ENCODE data around the gene SMAD6. TPM values are rescaled to one million over a fixed set of nuclear protein-coding genes. Genes with fewer than 3 reads are reported as not detected.

SMAD6 gene
- total and polyA plus RNA-seq, 2 donors = 1.0 to 2.8 TPM

GRCh38 chr15:66657185-66658020 lies 44.6 kb upstream of the SMAD6 start:
- Histone ChIP-seq H3K27ac (ENCODE audit: low read depth in 1 of 2, low read length in 1 of 2) (no peak overlapping the region), H3K36me3 (ENCODE audit: control insufficient read depth in 2 of 2, insufficient read depth in 2 of 2, low read length in 1 of 2) (no peaks in the 10 kb centered on the region), H3K4me1 (ENCODE audit: control insufficient read depth in 2 of 2, insufficient read depth in 2 of 2, low read length in 2 of 2) (peaks cover 0 to 15% of the 10 kb centered on the region in 2 donors), H3K4me3 (ENCODE audit: low read length in 2 of 2) (no peak overlapping the region), H3K9me3 (ENCODE audit: control insufficient read depth in 2 of 2, insufficient read depth in 1 of 2, low read length in 1 of 2) (no peaks in the 10 kb centered on the region), H3K27me3 (ENCODE audit: control insufficient read depth in 2 of 2, insufficient read depth in 1 of 2, low read length in 1 of 2) (peaks cover 0 to 6% of the 10 kb centered on the region in 2 donors)
- peak in 1 of 9 donors; percentile 23 for DNase-seq (ENCODE audit: low read depth in 6 of 9, low spot score in 9 of 9)
- 95% methylated on average over 9 of the region's 9 CpGs for WGBS

DNA sequence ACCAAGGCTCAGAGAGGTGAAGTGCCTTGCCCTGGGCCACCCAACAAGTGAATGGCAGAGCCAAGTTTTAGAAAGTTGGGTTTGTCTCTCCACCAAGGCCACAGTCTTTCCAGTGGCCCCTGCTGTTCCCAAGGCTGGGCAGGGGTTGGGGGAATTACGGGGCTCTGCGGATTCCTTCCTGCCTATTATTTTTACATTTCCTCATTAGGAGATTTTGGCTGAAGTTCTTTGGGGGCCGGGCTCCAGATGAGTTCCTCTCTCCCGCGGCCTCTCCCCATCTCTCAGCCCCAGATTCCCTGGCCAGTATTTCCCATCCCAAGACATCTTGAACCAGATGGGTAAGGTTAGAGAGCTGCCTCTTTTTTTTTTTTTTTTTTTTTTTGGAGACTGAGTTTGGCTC lies 44.0 kb upstream of the SMAD6 start:
- WGBS = 82% methylated on average over 5 of the region's 5 CpGs
- Histone ChIP-seq H3K4me1 (ENCODE audit: control insufficient read depth in 2 of 2, insufficient read depth in 2 of 2, low read length in 2 of 2) (peaks cover 0 to 15% of the 10 kb centered on the region in 2 donors), H3K9me3 (ENCODE audit: control insufficient read depth in 2 of 2, insufficient read depth in 1 of 2, low read length in 1 of 2) (no peaks in the 10 kb centered on the region), H3K27me3 (ENCODE audit: control insufficient read depth in 2 of 2, insufficient read depth in 1 of 2, low read length in 1 of 2) (peaks cover 0 to 6% of the 10 kb centered on the region in 2 donors), H3K36me3 (ENCODE audit: control insufficient read depth in 2 of 2, insufficient read depth in 2 of 2, low read length in 1 of 2) (no peaks in the 10 kb centered on the region), H3K4me3 (ENCODE audit: low read length in 2 of 2) (no peak overlapping the region), H3K27ac (ENCODE audit: low read depth in 1 of 2, low read length in 1 of 2) (no peak overlapping the region)
- no peak for DNase-seq (ENCODE audit: low read depth in 6 of 9, low spot score in 9 of 9)

DNA sequence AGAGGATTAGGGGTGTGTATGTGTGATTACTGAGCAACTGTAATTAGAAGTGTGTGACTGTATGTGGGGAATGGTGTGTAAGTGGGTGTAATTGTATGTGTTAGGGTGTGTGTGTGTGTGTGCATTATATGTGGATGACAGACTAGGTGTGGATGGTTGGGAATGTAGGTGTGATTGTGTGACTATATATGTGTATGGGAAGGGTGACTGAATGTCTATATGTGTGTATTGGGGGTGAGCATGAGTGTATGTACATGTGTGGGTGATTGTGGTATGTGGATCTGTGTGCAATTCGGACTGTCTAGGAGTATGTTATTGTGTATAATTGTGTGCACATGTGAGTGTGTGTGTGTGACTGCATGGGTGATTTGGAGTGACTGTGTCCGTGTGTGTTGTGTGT lies 43.2 kb upstream of the SMAD6 start:
- H3K27me3 ChIP-seq (ENCODE audit: control insufficient read depth in 2 of 2, insufficient read depth in 1 of 2, low read length in 1 of 2) = peaks cover 0 to 6% of the 10 kb centered on the region in 2 donors
- H3K9me3 ChIP-seq (ENCODE audit: control insufficient read depth in 2 of 2, insufficient read depth in 1 of 2, low read length in 1 of 2) = no peaks in the 10 kb centered on the region
- H3K36me3 ChIP-seq (ENCODE audit: control insufficient read depth in 2 of 2, insufficient read depth in 2 of 2, low read length in 1 of 2) = no peaks in the 10 kb centered on the region
- H3K27ac ChIP-seq (ENCODE audit: low read depth in 1 of 2, low read length in 1 of 2) = no peak overlapping the region
- H3K4me1 ChIP-seq (ENCODE audit: control insufficient read depth in 2 of 2, insufficient read depth in 2 of 2, low read length in 2 of 2) = peaks cover 0 to 15% of the 10 kb centered on the region in 2 donors
- 97% methylated on average over 2 of the region's 2 CpGs for WGBS
- H3K4me3 ChIP-seq (ENCODE audit: low read length in 2 of 2) = no peak overlapping the region
- no peak for DNase-seq (ENCODE audit: low read depth in 6 of 9, low spot score in 9 of 9)

GRCh38 chr15:66659384-66659783 lies 42.7 kb upstream of the SMAD6 start:
- H3K9me3 ChIP-seq (ENCODE audit: control insufficient read depth in 2 of 2, insufficient read depth in 1 of 2, low read length in 1 of 2) = no peaks in the 10 kb centered on the region
- H3K4me3 ChIP-seq (ENCODE audit: low read length in 2 of 2) = no peak overlapping the region
- no peaks in the 10 kb centered on the region for H3K36me3 ChIP-seq (ENCODE audit: control insufficient read depth in 2 of 2, insufficient read depth in 2 of 2, low read length in 1 of 2)
- no peak for DNase-seq (ENCODE audit: low read depth in 6 of 9, low spot score in 9 of 9)
- no peak overlapping the region for H3K27ac ChIP-seq (ENCODE audit: low read depth in 1 of 2, low read length in 1 of 2)
- WGBS = 90% methylated on average over 3 of the region's 3 CpGs
- peaks cover 0 to 6% of the 10 kb centered on the region in 2 donors for H3K27me3 ChIP-seq (ENCODE audit: control insufficient read depth in 2 of 2, insufficient read depth in 1 of 2, low read length in 1 of 2)
- peaks cover 0 to 15% of the 10 kb centered on the region in 2 donors for H3K4me1 ChIP-seq (ENCODE audit: control insufficient read depth in 2 of 2, insufficient read depth in 2 of 2, low read length in 2 of 2)

GRCh38 chr15:66661432-66662096 lies 40.5 kb upstream of the SMAD6 start:
- no peaks in the 10 kb centered on the region for H3K27me3 ChIP-seq (ENCODE audit: control insufficient read depth in 2 of 2, insufficient read depth in 1 of 2, low read length in 1 of 2)
- H3K4me1 ChIP-seq (ENCODE audit: control insufficient read depth in 2 of 2, insufficient read depth in 2 of 2, low read length in 2 of 2) = peaks cover 0 to 3% of the 10 kb centered on the region in 2 donors
- H3K4me3 ChIP-seq (ENCODE audit: low read length in 2 of 2) = no peak overlapping the region
- H3K27ac ChIP-seq (ENCODE audit: low read depth in 1 of 2, low read length in 1 of 2) = no peak overlapping the region
- no peaks in the 10 kb centered on the region for H3K9me3 ChIP-seq (ENCODE audit: control insufficient read depth in 2 of 2, insufficient read depth in 1 of 2, low read length in 1 of 2)
- no peaks in the 10 kb centered on the region for H3K36me3 ChIP-seq (ENCODE audit: control insufficient read depth in 2 of 2, insufficient read depth in 2 of 2, low read length in 1 of 2)
- no peak for DNase-seq (ENCODE audit: low read depth in 6 of 9, low spot score in 9 of 9)
- WGBS = 97% methylated on average over 23 of the region's 23 CpGs

DNA sequence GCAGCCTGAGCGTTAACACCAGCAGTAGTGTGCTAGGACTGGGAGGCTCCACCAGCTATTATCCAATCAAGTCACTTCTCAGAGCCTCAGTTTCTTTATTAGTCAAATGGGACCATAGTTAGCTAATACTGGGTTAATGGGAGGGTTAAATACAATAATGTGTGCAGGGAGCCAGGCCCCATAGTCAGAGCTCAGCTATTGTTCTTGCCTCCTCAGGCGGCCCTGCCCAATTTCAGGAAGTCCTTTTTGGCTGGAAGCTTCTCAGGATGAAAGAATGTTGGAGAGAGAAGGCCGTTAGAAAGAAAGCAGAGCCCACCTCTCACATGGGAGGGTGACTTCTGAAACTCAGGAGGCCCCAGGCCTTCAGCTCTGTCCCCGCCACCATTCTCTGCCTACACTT lies 39.5 kb upstream of the SMAD6 start:
- Histone ChIP-seq H3K27me3 (ENCODE audit: control insufficient read depth in 2 of 2, insufficient read depth in 1 of 2, low read length in 1 of 2) (no peaks in the 10 kb centered on the region), H3K27ac (ENCODE audit: low read depth in 1 of 2, low read length in 1 of 2) (no peak overlapping the region), H3K4me3 (ENCODE audit: low read length in 2 of 2) (no peak overlapping the region), H3K36me3 (ENCODE audit: control insufficient read depth in 2 of 2, insufficient read depth in 2 of 2, low read length in 1 of 2) (no peaks in the 10 kb centered on the region), H3K4me1 (ENCODE audit: control insufficient read depth in 2 of 2, insufficient read depth in 2 of 2, low read length in 2 of 2) (no peaks in the 10 kb centered on the region), H3K9me3 (ENCODE audit: control insufficient read depth in 2 of 2, insufficient read depth in 1 of 2, low read length in 1 of 2) (peaks cover 0 to 1% of the 10 kb centered on the region in 2 donors)
- WGBS = 95% methylated on average over 4 of the region's 4 CpGs
- no peak for DNase-seq (ENCODE audit: low read depth in 6 of 9, low spot score in 9 of 9)

- H3K27me3 ChIP-seq (ENCODE audit: control insufficient read depth in 2 of 2, insufficient read depth in 1 of 2, low read length in 1 of 2) = no peaks in the 10 kb centered on the region
- H3K4me1 ChIP-seq (ENCODE audit: control insufficient read depth in 2 of 2, insufficient read depth in 2 of 2, low read length in 2 of 2) = no peaks in the 10 kb centered on the region
- no peak overlapping the region for H3K4me3 ChIP-seq (ENCODE audit: low read length in 2 of 2)
- DNase-seq (ENCODE audit: low read depth in 6 of 9, low spot score in 9 of 9) = no peak
- H3K9me3 ChIP-seq (ENCODE audit: control insufficient read depth in 2 of 2, insufficient read depth in 1 of 2, low read length in 1 of 2) = peaks cover 0 to 3% of the 10 kb centered on the region in 2 donors
- H3K27ac ChIP-seq (ENCODE audit: low read depth in 1 of 2, low read length in 1 of 2) = no peak overlapping the region
- no peaks in the 10 kb centered on the region for H3K36me3 ChIP-seq (ENCODE audit: control insufficient read depth in 2 of 2, insufficient read depth in 2 of 2, low read length in 1 of 2)
- 99% methylated on average over 3 of the region's 3 CpGs for WGBS
These were observed 38.4 kb upstream of the SMAD6 start for GRCh38 chr15:66663664-66664063.

GRCh38 chr15:66670175-66670574 lies 31.9 kb upstream of the SMAD6 start:
- Histone ChIP-seq H3K9me3 (ENCODE audit: control insufficient read depth in 2 of 2, insufficient read depth in 1 of 2, low read length in 1 of 2) (peaks cover 0 to 3% of the 10 kb centered on the region in 2 donors), H3K27ac (ENCODE audit: low read depth in 1 of 2, low read length in 1 of 2) (no peak overlapping the region), H3K4me1 (ENCODE audit: control insufficient read depth in 2 of 2, insufficient read depth in 2 of 2, low read length in 2 of 2) (peaks cover 0 to 12% of the 10 kb centered on the region in 2 donors), H3K36me3 (ENCODE audit: control insufficient read depth in 2 of 2, insufficient read depth in 2 of 2, low read length in 1 of 2) (no peaks in the 10 kb centered on the region), H3K4me3 (ENCODE audit: low read length in 2 of 2) (no peak overlapping the region), H3K27me3 (ENCODE audit: control insufficient read depth in 2 of 2, insufficient read depth in 1 of 2, low read length in 1 of 2) (no peaks in the 10 kb centered on the region)
- DNase-seq (ENCODE audit: low read depth in 6 of 9, low spot score in 9 of 9) = no peak
- WGBS = 85% methylated on average over 9 of the region's 9 CpGs
